ENCODE data around the gene ADM2. TPM values are rescaled to one million over a fixed set of nuclear protein-coding genes. Genes with fewer than 3 reads are reported as not detected.

The ADM2 gene
- total RNA-seq, 4 donors from 2014 or later, result not detected

DNA sequence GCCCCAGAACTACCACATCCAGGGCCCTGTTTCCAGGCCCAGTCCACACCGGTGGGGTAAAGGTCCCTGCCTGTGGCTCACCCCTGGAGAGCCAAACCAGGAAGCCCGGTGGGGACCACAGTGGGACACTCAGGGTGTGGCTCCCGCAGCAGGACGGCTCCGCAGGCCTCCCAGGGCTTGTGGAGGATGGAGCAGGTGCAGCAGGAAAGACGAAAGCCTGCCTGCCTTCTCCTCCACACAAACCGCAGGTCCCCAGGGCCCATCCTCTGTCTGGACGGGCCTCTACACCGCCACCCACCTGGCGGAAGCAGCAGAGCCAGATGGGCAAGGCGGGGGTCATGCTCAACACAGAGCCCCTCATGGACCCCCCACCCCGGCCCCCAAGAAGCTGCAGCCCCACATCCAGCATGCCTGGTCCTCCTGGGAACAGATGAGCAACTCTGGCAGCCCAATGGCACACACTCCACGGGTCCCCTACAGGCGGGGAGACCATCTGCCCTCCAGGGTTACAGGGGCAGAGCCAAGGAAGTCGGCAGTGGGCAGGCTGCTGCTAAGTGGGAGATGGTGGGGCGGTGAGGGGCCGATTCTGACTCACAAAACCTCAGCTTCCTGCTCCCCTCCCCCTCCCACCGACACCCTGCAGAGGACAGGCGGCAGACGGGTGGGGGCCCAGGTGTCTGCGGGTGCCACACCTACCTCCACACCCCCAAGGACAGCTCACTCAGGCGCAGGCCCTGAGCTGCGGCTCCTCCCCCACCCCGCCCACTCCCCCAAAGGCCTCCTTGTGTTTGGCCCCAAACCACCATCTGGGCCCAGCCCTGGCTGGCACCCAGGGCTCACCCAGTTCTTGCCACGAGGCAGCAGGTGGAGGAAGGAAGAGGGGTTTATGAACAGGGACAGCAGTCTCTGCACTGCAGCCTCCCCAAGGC, 11.7 kb upstream of the ADM2 start:
- peaks cover 5 to 56% (median 53%) of the 10 kb centered on the region in 4 donors for H3K4me1 ChIP-seq
- H3K36me3 ChIP-seq, result peaks cover 5 to 36% (median 30%) of the 10 kb centered on the region in 3 donors
- no peak for TF ChIP-seq POLR2A (IDR thresholded peaks at IDR 0.05)
- no peak for TF ChIP-seq CTCF (IDR thresholded peaks at IDR 0.05)
- no peak for TF ChIP-seq EP300 (IDR thresholded peaks at IDR 0.05)
- 19 to 46% methylated on average over 5 to 14 of the region's 25 CpGs for WGBS, 2 donors
- no peaks in the 10 kb centered on the region for H3K9me3 ChIP-seq
- H3K27me3 ChIP-seq, result no peaks in the 10 kb centered on the region
- peak overlapping the region in 1 of 4 donors; percentile 63 for H3K27ac ChIP-seq
- peak overlapping the region in 1 of 4 donors; percentile 21 for H3K4me3 ChIP-seq
- peak in 1 of 2 donors; percentile 13 for DNase-seq (ENCODE audit: low spot score in 2 of 2)

DNA sequence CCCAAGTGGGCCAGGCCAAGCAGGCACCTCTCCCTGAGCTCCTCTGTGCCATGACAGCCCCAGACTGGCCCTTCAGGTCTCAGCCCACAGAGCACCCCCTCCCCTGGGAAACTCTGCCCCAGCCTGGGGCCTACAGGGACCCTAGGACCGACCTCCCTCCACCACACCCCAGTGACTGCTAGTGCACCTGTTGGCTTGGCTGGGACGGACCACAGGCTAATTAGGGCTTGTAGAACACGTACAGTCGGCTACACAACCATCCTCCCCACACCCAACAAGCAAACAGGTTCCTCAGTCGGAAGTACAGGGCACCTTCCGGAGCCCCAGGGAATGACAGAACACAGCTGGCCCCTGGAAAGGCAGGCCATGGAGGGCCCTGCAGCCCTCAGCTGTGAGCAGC, 10.9 kb upstream of the ADM2 start:
- DNase-seq (ENCODE audit: low spot score in 2 of 2), result no peak
- TF ChIP-seq POLR2A (IDR thresholded peaks at IDR 0.05), result no peak
- no peak for TF ChIP-seq CTCF (IDR thresholded peaks at IDR 0.05)
- no peak for TF ChIP-seq EP300 (IDR thresholded peaks at IDR 0.05)
- peak overlapping the region in 2 of 4 donors; percentile 35 to 63 for H3K27ac ChIP-seq
- 70 to 71% methylated on average over 6 of the region's 6 CpGs for WGBS, 2 donors
- H3K4me3 ChIP-seq, result no peak overlapping the region
- peaks cover 5 to 60% (median 56%) of the 10 kb centered on the region in 4 donors for H3K4me1 ChIP-seq
- H3K36me3 ChIP-seq, result peaks cover 5 to 28% (median 22%) of the 10 kb centered on the region in 3 donors
- H3K27me3 ChIP-seq, result no peaks in the 10 kb centered on the region
- H3K9me3 ChIP-seq, result no peaks in the 10 kb centered on the region

DNA sequence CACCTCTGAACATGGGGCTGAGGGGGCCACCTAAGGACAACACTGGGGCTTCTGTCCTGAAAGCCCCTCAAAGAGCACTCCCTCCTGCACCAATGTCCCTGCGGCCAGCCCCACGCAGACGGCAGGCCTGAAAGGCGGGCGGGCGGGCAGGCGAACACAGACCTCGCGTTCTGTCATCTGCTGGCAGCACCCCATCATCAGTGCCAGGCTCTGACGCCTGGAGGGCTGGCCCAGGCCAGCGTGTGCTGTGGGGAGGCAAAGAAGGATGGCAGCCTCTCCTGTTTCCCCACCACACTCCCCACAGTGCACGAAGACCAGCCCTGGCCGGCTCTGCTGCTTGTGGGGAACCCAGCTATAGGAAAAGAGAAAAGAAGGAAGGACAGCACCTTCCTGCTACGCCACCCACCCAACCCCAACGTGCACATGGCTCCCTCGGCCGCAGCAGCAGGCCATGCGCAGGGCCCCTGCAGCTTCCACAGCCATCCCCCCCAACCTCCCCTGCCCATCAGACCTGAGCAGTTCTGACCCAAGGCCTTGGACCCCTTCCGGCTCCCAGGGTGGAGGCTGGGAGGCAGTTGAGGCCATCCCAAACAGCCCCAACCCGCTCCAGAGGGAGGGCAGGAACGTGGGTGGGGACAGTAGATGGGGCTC, 10.0 kb upstream of the ADM2 start:
- TF ChIP-seq EP300 (IDR thresholded peaks at IDR 0.05) (no peak), POLR2A (IDR thresholded peaks at IDR 0.05) (no peak), CTCF (IDR thresholded peaks at IDR 0.05) (no peak)
- Histone ChIP-seq H3K9me3 (no peaks in the 10 kb centered on the region), H3K27ac (peak overlapping the region in 1 of 4 donors; percentile 63), H3K4me1 (peaks cover 5 to 62% (median 57%) of the 10 kb centered on the region in 4 donors), H3K4me3 (no peak overlapping the region), H3K27me3 (no peaks in the 10 kb centered on the region), H3K36me3 (peaks cover 0 to 19% (median 14%) of the 10 kb centered on the region in 3 donors)
- no peak for DNase-seq (ENCODE audit: low spot score in 2 of 2)
- 63 to 73% methylated on average over 13 to 21 of the region's 21 CpGs for WGBS, 2 donors

- no peaks in the 10 kb centered on the region for H3K27me3 ChIP-seq
- no peak overlapping the region for H3K27ac ChIP-seq
- TF ChIP-seq EP300 (IDR thresholded peaks at IDR 0.05) (no peak), CTCF (IDR thresholded peaks at IDR 0.05) (no peak), POLR2A (IDR thresholded peaks at IDR 0.05) (no peak)
- whole genome bisulfite sequencing, 2 donors, result 66 to 87% methylated on average over 5 of the region's 5 CpGs
- peaks cover 0 to 13% (median 8%) of the 10 kb centered on the region in 3 donors for H3K36me3 ChIP-seq
- H3K4me3 ChIP-seq, result no peak overlapping the region
- H3K4me1 ChIP-seq, result peaks cover 5 to 62% (median 57%) of the 10 kb centered on the region in 4 donors
- H3K9me3 ChIP-seq, result no peaks in the 10 kb centered on the region
- DNase-seq (ENCODE audit: low spot score in 2 of 2), result no peak
These were observed 9.4 kb upstream of the ADM2 start for GRCh38 chr22:50471962-50472361.
